ENCODE results near the gene HS1BP3.

HS1BP3 gene

DNA sequence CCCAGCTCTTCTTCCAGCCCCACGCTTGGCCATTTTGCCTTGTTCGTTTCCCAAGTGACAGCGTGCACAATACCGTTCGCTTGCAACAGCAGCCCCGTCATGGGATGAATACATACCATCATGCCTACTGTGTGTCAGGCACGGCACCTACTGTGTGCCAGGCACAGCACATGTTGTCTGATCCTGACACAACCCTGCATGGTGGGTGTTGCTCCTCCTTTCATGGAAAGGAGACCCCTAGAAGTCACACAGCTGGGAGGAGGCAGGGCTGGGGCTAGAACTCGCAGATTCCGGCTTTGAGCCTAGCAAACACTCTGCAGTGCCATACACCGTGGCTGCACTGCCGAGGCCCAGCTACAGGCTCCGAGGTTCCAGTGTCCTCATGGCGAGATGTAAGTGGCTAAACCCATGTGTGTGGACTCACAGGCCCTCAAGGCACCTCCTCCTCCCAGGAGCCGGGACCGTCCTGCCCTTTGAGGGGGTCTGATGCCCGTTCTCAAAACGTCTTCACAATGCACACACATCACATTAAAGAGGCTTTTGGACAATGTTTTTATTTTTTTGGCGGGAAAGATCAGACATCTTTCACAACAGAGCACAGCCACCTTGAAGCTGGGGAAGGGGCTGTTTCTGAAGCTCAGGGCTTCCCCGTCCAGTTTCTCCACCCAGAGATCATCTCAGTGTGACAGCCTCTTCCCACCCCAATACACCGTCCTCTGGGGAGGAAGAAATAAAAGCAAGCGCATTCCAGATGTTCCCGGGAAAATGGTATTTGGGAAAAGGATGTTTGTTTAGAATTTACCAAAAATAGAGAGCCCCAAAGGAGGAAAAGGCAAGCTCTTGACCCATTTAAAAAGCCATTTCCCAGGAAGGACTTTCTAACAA is 64.9 kb downstream of the HS1BP3 start:
- in situ Hi-C loops (cut with MboI; ENCODE audit: low pct_unique_long_range_greater_than_20kb, low sequenced_read_pairs) = no loop called here
- DNase-seq = no peak

DNA sequence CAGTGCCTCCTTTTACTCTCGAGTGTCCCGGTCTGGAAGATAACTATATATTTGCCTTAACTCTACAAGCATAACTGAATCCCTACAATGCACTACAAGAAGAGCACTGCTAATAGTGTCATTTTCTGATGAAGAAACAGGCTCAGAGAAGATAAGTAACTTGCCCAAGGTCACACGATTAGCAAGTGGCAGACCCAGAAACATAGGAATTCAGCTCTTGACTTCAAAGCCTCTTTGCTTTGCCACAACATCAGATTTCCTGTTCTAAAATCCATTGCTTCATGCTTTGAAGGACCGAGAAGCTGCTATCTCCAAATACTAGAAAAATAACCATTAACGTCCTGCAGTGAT is 65.6 kb downstream of the HS1BP3 start:
- in situ Hi-C loops (cut with MboI; ENCODE audit: low pct_unique_long_range_greater_than_20kb, low sequenced_read_pairs) = no loop called here

DNA sequence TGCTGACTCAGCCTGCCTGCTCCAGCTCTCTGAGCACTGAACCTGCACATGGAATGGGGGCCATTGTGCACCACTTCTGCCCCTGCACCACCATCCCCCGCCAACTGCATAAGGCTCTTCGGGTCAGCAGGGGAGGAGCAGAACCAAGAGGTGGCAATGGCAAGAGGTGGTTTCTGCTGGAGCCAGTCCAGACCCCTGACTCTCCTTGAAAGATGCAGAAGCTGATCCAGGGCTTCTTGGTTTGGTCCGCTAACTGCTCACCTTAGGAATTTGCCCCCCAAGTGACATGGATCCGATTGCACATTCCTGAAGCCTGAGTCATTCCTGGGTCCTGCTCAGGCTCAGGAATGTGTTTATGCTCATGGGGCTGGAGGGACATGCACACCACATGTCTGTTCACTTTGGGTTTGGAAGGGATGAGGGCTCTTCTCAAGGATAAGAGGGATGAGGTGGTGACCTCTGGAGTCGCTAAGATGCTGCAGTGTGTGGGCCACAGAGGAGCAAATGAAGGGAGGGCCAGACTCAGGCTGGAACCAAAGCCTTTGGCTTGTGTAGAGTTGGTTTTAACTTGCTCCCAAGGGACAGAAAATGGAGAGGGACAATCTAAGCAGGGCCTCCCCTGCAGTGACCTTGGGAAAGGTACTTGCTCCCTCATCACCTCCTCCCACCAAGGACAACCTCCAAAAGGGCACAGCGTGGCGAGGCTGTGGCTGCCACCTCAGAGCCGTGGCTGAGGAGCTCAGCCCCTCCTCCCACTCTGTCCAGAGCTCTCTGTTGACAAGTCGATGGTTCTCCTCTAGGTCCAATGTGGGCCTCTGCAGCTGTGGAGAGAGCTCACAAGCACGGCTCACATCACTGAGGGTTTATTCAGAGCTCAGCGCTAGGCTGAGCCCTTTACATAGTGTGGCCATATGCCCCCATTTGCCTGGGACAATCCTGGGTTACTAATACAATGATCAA is 66.2 kb downstream of the HS1BP3 start:
- in situ Hi-C loops (cut with MboI; ENCODE audit: low pct_unique_long_range_greater_than_20kb, low sequenced_read_pairs) = no loop called here
- DNase-seq = no peak

More for the DNA sequence above, 65.6 kb downstream of the HS1BP3 start:
- no peak for DNase-seq

DNA sequence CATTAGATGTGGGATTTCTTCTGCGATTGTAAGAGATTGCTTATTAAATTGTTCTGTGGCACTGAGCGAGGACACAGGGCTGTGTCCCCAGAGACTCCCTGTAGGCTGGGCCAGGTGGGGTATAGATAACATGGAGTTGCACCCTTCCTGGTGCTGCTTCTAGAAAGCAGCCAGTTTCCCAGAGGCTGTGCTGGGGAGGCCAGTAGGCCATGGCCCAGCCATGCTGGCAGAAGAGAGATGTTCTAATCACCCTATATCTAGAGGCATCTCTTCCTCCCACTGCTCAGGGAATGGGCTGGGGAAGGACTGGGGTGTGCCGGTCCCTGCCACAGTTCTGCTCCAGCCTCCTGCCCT is 66.9 kb downstream of the HS1BP3 start:
- in situ Hi-C loops (cut with MboI; ENCODE audit: low pct_unique_long_range_greater_than_20kb, low sequenced_read_pairs) = no loop called here
- DNase-seq = no peak

DNA sequence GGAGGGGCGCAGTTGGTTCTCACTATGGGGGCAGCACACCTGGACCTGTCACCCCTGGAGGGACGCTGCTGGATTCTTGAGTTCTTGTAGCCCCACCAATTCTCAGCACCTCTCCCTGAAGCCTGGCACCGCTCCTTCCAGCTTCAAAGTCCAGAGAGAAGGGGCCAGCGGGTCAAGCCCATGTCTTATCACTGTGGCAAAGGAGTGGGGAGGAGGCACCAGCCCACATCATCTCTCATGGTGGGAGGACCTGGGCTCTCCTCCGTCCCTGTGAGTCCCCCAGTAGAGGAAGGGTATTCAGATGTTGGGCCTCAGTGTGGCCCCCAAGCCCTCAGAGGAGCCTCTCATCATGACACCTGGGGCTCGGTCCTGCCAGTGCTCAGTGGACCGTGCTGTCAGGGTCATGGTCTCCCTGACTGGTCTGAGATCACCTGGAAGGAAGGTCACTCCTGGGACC is 67.4 kb downstream of the HS1BP3 start:
- DNase-seq = no peak
- in situ Hi-C loops (cut with MboI; ENCODE audit: low pct_unique_long_range_greater_than_20kb, low sequenced_read_pairs) = no loop called here

DNA sequence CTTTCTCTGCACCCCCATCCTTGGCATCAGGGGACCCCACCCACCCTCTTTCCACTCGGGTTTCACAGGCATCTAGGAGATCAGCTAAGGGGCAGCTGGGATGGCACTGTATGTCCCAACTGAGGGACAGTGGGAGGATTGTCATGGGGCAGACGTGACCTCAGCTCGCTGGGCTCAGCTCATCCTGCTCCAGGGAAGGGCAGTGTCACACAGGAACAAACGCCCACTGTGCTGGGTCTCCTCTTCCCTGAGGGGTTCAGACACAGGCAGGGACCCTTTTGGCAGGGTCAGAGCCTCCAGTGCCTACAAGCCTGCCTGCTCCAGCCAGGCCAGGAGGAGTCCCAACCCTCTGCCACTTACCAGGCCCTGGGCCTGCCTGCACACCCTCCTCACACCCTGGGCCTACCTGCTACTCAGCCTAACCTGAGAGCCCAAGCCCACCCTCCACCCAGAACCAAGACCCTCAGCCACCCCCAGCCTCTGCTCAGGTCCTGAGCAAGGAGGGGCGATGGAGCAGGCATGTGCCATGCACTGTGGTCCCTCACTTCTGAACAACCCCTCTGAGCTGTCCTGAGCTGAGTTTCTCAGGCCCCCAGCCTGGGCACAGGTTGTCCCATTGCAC is 68.2 kb downstream of the HS1BP3 start:
- in situ Hi-C loops (cut with MboI; ENCODE audit: low pct_unique_long_range_greater_than_20kb, low sequenced_read_pairs) = no loop called here
- no peak for DNase-seq

DNA sequence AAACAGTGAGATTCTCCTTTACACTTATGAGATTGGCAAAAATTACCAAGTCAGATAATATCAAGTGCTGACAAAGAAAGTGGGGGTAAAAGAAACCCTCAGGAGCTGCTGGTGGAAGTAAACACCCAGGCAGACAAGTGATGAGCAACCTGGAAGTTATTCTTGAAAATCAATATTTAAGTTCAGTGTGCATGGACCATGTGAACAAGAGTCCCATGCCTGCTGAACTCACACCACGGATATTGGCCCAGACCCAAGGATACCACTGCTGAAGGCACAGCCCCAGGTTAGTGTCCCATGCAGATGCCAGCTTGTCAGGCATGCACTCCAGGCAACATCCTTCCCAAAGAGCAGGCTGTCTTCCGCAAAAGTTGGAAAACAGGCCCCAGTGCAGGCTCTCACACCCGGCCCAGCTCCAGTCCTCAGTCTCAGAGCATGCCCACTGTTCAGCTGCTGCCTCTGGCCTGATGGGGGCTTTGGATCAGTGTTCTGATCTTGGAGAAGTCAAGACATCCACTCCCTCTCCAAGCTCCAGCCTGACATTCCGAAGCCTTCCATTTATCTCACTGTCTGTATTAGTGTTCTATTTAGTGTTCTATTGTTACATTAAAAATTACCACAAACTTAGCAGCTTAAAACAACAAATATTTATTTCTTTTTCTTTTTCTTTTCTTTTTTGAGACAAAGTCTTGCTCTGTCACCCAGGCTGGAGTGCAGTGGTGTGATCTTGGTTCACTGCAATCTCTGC is 70.0 kb downstream of the HS1BP3 start:
- in situ Hi-C loops (cut with MboI; ENCODE audit: low pct_unique_long_range_greater_than_20kb, low sequenced_read_pairs) = no loop called here
- DNase-seq = no peak

DNA sequence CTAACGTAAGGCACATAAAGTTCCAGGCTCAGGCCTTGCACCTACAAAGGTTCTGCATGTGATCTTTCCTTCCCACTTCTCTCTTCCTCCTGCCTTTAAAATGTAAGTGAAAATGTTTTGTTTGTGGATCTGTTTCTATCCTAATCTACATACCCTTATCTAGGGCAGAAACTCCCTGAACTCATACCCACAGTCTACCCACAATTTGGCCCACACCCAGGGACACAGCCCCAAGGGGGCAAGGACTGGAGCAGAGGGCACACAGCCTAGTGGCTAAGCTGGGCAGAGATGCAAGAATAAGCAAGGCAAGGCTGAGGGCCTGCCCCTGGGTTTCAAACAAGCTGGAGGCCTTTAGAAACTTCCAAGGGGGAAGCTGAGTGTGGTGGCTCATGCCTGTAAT is 71.0 kb downstream of the HS1BP3 start:
- DNase-seq = no peak
- in situ Hi-C loops (cut with MboI; ENCODE audit: low pct_unique_long_range_greater_than_20kb, low sequenced_read_pairs) = no loop called here

DNA sequence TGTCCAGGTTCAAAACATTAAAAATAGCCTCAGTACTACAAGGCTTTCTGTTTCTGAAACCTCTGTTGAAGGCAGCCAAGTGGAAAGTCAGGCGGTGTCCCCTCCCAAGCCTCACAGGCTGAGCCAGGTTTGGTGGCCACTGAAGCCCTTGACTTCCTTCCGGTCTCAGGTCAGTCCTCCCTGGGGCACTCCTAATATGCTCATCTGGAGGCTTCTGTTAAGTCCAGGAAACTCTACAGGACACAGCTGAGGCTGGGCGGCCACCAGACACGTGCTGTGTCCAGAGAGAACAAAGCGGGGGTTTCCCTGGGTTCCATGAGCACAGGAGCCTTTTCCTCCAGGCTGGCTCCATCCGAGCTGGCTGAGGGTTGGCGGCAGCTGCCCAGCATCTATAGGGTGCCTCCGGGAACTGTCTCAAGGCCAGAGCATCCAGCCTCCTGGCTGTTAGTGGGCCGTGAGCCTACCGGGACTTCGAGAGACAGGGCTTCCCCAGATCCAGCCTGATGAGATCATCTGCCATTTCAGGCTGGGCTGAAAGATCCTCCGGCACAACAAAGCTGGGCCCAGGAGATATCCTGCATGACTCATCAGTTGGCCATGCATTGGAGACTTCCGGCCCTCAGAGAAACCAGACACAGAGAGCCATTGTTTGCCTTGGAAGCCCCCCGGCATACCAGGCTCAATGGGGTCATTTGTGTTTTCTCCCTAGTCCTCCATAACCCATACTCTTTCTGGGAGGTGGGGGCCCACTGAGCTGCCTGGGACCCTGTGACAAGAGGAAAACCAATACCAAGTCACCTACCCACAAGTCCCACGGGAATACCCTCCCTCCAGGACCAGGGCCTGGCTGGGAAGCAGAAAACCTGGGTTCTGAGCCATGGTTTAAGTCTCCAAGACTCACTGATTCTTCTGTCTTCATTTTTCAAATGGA is 71.7 kb downstream of the HS1BP3 start:
- peak; percentile 38 for DNase-seq
- in situ Hi-C loops (cut with MboI; ENCODE audit: low pct_unique_long_range_greater_than_20kb, low sequenced_read_pairs) = no loop called here

DNA sequence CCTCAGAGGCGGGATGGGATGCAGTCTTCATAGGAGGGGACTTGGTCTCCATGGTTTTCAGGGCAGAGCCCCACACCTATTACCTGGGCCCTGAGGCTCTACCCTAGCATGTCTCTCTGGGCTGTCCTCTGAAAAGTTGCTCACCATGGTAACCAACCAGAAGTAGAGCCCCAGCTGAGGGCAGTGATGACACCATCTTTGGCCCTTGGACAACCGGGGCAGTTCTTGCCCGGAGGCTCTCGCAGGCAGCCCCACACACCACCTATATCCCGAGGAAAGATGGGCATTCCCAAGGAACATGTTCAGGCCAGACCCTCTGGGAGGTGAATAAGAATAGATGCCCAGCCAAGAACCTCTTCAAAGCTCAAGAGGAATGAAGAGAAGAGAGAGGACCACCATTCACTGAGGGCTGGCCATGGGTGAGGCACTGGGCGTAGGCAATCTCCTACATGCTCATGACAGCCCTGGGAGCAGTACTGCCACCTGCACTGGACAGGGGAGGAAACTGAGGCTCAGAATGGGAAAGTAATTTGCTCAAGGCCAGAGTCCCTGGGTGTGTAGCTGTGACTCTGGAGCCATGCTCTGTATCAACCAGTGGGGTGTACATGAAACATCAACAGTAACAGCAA is 72.5 kb downstream of the HS1BP3 start:
- in situ Hi-C loops (cut with MboI; ENCODE audit: low pct_unique_long_range_greater_than_20kb, low sequenced_read_pairs) = no loop called here
- no peak for DNase-seq

DNA sequence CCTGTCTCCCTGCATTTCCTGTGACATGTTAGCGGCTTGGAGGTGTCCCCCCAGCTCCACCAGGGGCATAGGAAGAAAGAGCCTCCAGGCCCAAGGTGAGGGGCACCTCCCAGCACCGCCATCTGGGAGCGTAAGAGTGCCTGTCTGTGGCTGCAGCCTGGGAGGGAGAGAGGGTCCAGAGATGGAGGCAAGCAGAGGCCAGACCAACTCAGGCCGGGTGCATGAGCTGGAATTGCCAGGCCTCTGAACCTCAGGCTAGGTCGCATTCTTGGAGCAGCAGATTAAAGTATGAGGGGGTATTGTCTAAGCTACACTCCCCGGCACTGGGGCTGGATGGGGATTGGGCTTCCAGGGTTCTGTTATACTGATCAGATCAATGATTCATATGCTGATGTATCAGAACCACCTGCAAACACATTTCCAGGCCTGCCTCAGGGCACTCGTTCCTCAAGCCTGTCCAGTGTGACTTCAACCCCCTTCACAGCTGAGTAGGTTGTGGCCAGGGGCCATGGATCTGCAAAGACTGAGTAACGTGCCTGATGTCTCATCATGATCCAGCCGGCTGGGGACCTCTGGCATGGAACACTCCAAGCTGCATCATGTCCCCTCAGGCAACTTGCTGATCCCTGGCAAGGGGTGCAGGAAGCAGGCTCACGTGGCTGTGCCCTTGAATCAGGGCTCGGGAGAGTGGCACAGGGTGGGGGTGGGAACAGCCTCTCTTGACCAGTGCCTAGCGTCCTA is 73.2 kb downstream of the HS1BP3 start:
- in situ Hi-C loops (cut with MboI; ENCODE audit: low pct_unique_long_range_greater_than_20kb, low sequenced_read_pairs) = no loop called here
- DNase-seq = no peak

DNA sequence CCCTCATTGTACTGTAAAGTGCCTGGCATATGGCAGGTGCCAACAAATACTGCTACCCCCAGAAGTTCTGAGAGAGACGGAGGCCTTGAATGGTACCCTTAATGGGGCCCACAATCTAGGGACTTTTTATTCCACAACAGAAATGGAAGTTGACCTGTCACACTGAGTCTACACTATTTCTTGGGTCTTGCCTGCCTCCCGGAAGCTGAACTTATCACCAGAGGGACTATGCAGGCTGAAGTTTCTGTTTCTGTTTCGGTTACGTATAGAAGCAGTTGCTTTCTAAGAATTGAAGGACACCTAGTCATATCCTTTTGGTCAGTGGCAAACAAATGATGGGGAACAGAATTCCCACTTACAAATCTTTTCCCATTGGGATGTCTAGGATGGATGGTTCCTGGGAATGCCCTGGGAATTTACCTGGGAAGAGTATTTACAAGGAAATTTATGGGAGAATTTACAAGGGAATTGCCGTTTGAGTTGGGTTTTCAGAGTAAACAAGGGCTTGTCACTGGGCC is 74.2 kb downstream of the HS1BP3 start:
- no peak for DNase-seq
- in situ Hi-C loops (cut with MboI; ENCODE audit: low pct_unique_long_range_greater_than_20kb, low sequenced_read_pairs) = no loop called here

DNA sequence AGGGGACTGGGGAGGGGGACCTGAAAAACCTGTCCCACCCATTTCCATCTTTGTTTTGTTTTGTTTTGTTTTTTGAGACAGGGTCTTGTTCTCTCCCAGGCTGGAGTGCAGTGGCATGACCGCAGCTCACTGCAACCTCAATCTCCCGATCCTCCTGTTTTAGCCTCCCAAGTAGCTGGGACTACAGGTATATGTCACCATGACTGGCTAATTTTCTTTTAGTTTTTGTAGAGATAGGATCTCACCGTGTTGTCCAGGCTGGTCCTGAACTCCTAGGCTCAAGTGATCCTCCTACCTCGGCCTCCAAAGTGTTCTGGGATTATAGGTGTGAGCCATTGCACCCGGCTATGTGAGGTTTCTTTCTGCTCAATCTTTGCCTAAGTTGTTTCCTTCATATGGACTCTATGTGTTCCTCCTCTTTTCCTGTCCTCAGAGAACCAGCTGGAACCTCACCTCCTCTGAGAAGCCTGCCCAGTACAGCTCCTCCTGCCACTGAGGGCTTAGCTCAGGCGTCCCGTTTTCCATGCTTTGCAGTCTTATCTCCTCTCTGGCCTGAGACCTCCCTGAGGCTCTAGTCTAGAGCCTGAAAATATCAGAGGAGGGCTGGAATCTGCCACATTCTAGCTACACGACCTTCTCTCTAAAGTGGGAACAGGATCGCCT is 74.8 kb downstream of the HS1BP3 start:
- no peak for DNase-seq
- in situ Hi-C loops (cut with MboI; ENCODE audit: low pct_unique_long_range_greater_than_20kb, low sequenced_read_pairs) = no loop called here

DNA sequence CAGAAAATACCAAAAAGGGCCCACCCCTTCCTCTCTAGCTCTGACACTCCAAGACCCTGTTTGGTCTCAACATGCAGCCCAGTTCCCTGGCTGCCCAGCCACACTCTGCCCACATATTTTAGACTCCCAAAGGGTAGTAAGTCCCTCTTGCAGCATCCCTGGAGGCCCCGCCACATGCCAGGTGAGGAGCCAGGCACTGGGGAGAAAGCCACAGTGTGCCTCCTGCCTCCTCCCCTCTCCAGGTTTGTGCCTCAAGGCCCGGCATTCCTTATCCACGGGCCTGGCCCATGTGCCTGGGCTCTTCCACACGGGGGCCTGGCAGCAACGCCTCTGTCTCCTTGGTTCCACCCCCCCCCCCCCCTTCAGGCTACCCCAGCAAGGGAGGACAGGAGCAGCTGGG is 75.5 kb downstream of the HS1BP3 start:
- in situ Hi-C loops (cut with MboI; ENCODE audit: low pct_unique_long_range_greater_than_20kb, low sequenced_read_pairs) = no loop called here
- no peak for DNase-seq

DNA sequence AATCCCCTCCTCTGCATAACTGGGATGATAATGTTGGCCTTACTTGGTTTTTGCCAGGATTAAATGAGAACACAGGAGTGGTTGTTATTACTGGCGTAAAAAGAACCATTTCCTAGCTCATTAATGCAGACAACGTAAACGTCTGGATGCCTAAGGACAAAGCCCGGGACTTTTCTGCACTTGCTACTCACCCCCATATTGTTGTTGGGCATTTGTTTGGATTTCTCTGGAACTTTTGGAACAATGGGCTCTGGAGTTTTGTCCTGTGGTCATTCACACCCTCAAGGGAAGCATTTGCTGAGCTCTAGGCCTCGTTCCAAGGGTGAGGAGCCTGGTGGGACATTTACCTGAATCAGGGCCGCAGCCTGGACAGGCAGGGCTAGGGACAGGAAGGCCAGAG is 76.0 kb downstream of the HS1BP3 start:
- in situ Hi-C loops (cut with MboI; ENCODE audit: low pct_unique_long_range_greater_than_20kb, low sequenced_read_pairs) = no loop called here
- no peak for DNase-seq

DNA sequence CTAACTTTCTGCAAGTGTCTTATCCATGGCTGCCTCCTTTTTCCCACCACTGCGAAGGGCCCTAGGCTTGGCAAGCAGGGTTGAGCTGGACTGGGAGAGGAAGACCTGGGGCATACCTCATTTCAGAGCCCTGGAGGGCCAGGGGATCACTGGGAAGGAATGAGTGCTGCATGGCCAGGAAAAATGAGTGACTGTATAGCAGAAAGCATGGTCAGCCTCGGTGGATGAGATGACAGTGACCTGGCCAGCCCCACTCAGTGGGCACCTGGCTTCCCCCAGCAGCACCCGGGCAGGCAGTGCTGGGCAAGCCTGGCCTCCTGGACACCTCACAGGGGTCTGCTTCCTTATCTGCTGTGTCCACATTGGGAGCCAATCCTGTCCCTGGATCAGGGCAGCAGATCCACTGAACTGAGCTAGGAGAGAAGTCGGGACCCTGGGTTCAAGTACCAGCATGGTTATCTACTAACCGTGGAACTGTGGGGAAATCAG is 76.4 kb downstream of the HS1BP3 start:
- in situ Hi-C loops (cut with MboI; ENCODE audit: low pct_unique_long_range_greater_than_20kb, low sequenced_read_pairs) = no loop called here
- DNase-seq = no peak
